Hepatocyte (in vitro differentiated cells): ENCODE measurements around the gene C14orf93. TPM values are rescaled to one million over a fixed set of nuclear protein-coding genes. Genes with fewer than 3 reads are reported as not detected.

Experiments
- DNase-seq: peaks from one replicate; pipeline ENCODE4 v3.0.0-alpha.2; 2016; ENCODE audit warnings: low spot score
- H2AFZ ChIP-seq: fragments of 200-600 bp; sonication (generic); 2 replicates; pipeline ENCODE4 v1.6.0; 2016; ENCODE audit warnings: antibody characterized with exemption, mild to moderate bottlenecking
- H3K27ac ChIP-seq: fragments of 200-600 bp; sonication (generic); 2 replicates; pipeline ENCODE4 v1.5.1; 2016; ENCODE audit warnings: mild to moderate bottlenecking
- H3K27me3 ChIP-seq: fragments of 200-600 bp; sonication (generic); 2 replicates; pipeline ENCODE4 v1.6.1; 2016
- H3K36me3 ChIP-seq: fragments of 200-600 bp; sonication (generic); replicated peaks from 2 replicates; pipeline ENCODE4 v1.5.1; 2016; ENCODE audit warnings: low read depth; ENCODE audit not compliant: insufficient read depth
- H3K4me1 ChIP-seq: fragments of 200-600 bp; sonication (generic); 2 replicates; pipeline ENCODE4 v1.5.1; 2016; ENCODE audit warnings: mild to moderate bottlenecking, moderate library complexity; ENCODE audit not compliant: insufficient read depth
- H3K4me2 ChIP-seq: fragments of 200-600 bp; sonication (generic); 2 replicates; pipeline ENCODE4 v1.6.0; 2016
- H3K4me3 ChIP-seq: fragments of 200-600 bp; sonication (generic); 2 replicates; pipeline ENCODE4 v1.5.1; 2016; ENCODE audit warnings: mild to moderate bottlenecking
- H3K79me2 ChIP-seq: fragments of 200-600 bp; sonication (generic); 2 replicates; pipeline ENCODE4 v1.6.0; 2017; ENCODE audit warnings: mild to moderate bottlenecking
- H3K9me2 ChIP-seq: fragments of 200-600 bp; sonication (generic); replicated peaks from 2 replicates; pipeline ENCODE4 v1.6.0; 2017; ENCODE audit warnings: mild to moderate bottlenecking; ENCODE audit not compliant: insufficient read depth
- H3K9me3 ChIP-seq: fragments of 200-600 bp; sonication (generic); 2 replicates; pipeline ENCODE4 v1.5.1; 2016; ENCODE audit warnings: low read depth, mild to moderate bottlenecking
- H4K20me1 ChIP-seq: fragments of 200-600 bp; sonication (generic); 2 replicates; pipeline ENCODE4 v1.6.0; 2016; ENCODE audit warnings: mild to moderate bottlenecking; ENCODE audit not compliant: insufficient read depth, poor library complexity, severe bottlenecking
- CTCF ChIP-seq: fragments of 200-600 bp; sonication (generic); IDR thresholded peaks from 2 replicates; pipeline ENCODE4 v1.5.1; 2016; ENCODE audit warnings: antibody characterized with exemption, mild to moderate bottlenecking; ENCODE audit not compliant: poor library complexity
- EZH2 ChIP-seq: fragments of 200-600 bp; sonication (generic); IDR thresholded peaks from 2 replicates; pipeline ENCODE4 v1.6.1; 2016; ENCODE audit warnings: antibody characterized with exemption, mild to moderate bottlenecking, borderline replicate concordance
- EZH2phosphoT487 ChIP-seq: fragments of 200-600 bp; sonication (generic); IDR thresholded peaks from one replicate; pipeline ENCODE4 v1.6.1; 2018; ENCODE audit warnings: antibody characterized with exemption, mild to moderate bottlenecking, low read depth, moderate library complexity; ENCODE audit not compliant: unreplicated experiment, severe bottlenecking
- WGBS: methylation state at CpG from one replicate; pipeline ENCODE4 v1.1.6; 2016; ENCODE audit warnings: low lambda C conversion rate; ENCODE audit errors: missing lambda C conversion rate; 5-methylcytosine and 5-hydroxymethylcytosine counted together
- polyA plus RNA-seq: library from polyadenylated mRNA; unstranded; fragments of >200 nt; fragmentation: Nextera tagmentation; extraction: Ambion mirVana; gene quantifications from 2 replicates; pipeline ENCODE4 v1.2.1, GENCODE V29; 2016
- total RNA-seq: library from RNA; depleted of rRNA; stranded (reverse); fragments of >200 nt; gene quantifications from 2 replicates; pipeline ENCODE4 v1.2.3, GENCODE V29; 2014

The C14orf93 gene
- total and polyA plus RNA-seq, 2 experiments from 2014 or later, result 6.5 to 8.8 TPM

- Histone ChIP-seq H3K27ac (no peak overlapping the region), H2AFZ (no peak overlapping the region), H3K9me2 (no peaks in the 10 kb centered on the region), H3K79me2 (no peaks in the 10 kb centered on the region), H3K4me2 (no peak overlapping the region), H3K9me3 (no peaks in the 10 kb centered on the region), H3K4me1 (no peaks in the 10 kb centered on the region), H4K20me1 (no peaks in the 10 kb centered on the region), H3K36me3 (no peaks in the 10 kb centered on the region), H3K27me3 (no peaks in the 10 kb centered on the region), H3K4me3 (no peak overlapping the region)
- DNase-seq, result no peak
- TF ChIP-seq EZH2 (no peak), CTCF (no peak), EZH2phosphoT487 (no peak)
- WGBS, result 92% methylated on average over 6 of the region's 6 CpGs
Observed at GRCh38 chr14:23043145-23043544, 33.2 kb upstream of the C14orf93 start.

- Histone ChIP-seq H3K4me2 (no peak within 1 kb of the TSS), H4K20me1 (no peaks in the 10 kb centered on the region), H3K36me3 (no peaks in the 10 kb centered on the region), H3K79me2 (no peaks in the 10 kb centered on the region), H3K9me3 (no peaks in the 10 kb centered on the region), H3K4me1 (no peaks in the 10 kb centered on the region), H3K27ac (no peak within 1 kb of the TSS), H3K9me2 (no peaks in the 10 kb centered on the region), H2AFZ (no peak within 1 kb of the TSS), H3K4me3 (no peak within 1 kb of the TSS), H3K27me3 (no peaks in the 10 kb centered on the region)
- 97% methylated on average over 36 of the region's 36 CpGs for WGBS
- TF ChIP-seq CTCF (no peak), EZH2phosphoT487 (no peak), EZH2 (no peak)
- DNase-seq, result no peak
Observed at GRCh38 chr14:23042162-23042965, 32.4 kb upstream of the C14orf93 start, which contains the start of gene PSMB11. PSMB11 (plus strand) TSS chr14:23042212; CDS start chr14:23042226, 14 bp downstream.

DNA sequence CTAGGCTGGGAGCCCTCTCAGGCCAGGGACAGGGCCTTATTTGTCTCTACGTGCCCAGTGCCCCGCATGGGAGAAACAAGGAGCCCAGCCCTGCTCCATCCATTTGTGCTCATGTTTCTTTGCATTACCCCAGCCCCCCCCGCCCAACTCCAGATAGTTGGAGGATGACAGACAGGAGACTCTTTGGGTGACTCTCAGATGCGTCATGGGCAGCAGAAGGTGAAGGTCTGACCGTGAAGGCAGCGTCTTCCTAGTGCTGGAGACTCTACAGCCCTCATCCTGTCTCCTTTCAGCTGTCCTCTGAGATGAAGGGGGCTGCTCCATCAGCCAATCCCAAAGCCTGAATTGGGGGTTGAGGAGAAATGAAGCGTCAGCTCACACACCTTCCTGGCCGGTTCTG lies 31.8 kb upstream of the C14orf93 start:
- Histone ChIP-seq H3K27ac (no peak overlapping the region), H3K79me2 (no peaks in the 10 kb centered on the region), H3K27me3 (no peaks in the 10 kb centered on the region), H3K9me2 (no peaks in the 10 kb centered on the region), H3K4me2 (no peak overlapping the region), H3K4me3 (no peak overlapping the region), H3K9me3 (no peaks in the 10 kb centered on the region), H2AFZ (no peak overlapping the region), H3K4me1 (no peaks in the 10 kb centered on the region), H4K20me1 (no peaks in the 10 kb centered on the region), H3K36me3 (no peaks in the 10 kb centered on the region)
- WGBS, result 88% methylated on average over 8 of the region's 8 CpGs
- TF ChIP-seq EZH2, result no peak
- TF ChIP-seq EZH2phosphoT487, result no peak
- TF ChIP-seq CTCF, result no peak
- no peak for DNase-seq
